Lower leg skin (tissue), 3 donors: ENCODE measurements around the gene IRX4.

ENCODE experiments used
- POLR2A ChIP-seq, 2 donors: fragments of 450-650 bp; IDR thresholded peaks; one replicate each; pipeline ENCODE4 v1.6.1; 2016 to 2017; ENCODE audit warnings: antibody characterized with exemption in 2 of 2, mild to moderate bottlenecking in 1 of 2, moderate library complexity in 1 of 2
- TF ChIP-seq, protein P1 (sequence below), 3 donors: fragments of 450-650 bp; IDR thresholded peaks; one replicate each; pipeline ENCODE4 v1.5.1; 2016; ENCODE audit warnings: antibody characterized with exemption in 3 of 3, mild to moderate bottlenecking in 3 of 3, moderate library complexity in 2 of 3

DNA sequence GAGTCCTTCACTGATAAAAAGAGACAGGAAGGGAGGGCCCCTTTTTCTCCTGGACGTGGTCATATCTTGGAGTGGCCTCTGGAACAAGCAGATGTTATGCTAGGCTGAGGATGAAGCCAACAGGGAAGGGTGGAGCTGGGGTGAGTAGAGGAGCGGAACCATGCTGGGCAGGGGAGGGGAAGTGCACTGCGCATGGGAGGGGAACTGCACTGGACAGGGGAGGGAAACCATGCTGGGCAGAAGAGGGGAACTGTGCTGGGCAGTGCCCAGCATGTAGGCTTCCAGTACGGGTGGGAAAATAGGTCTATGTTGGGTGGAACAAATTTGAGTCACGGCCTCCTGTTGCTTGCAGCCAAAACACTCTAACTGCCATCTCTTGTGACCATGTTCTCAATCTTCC lies 19.3 kb upstream of the IRX4 start:
- TF ChIP-seq, protein P1, sequence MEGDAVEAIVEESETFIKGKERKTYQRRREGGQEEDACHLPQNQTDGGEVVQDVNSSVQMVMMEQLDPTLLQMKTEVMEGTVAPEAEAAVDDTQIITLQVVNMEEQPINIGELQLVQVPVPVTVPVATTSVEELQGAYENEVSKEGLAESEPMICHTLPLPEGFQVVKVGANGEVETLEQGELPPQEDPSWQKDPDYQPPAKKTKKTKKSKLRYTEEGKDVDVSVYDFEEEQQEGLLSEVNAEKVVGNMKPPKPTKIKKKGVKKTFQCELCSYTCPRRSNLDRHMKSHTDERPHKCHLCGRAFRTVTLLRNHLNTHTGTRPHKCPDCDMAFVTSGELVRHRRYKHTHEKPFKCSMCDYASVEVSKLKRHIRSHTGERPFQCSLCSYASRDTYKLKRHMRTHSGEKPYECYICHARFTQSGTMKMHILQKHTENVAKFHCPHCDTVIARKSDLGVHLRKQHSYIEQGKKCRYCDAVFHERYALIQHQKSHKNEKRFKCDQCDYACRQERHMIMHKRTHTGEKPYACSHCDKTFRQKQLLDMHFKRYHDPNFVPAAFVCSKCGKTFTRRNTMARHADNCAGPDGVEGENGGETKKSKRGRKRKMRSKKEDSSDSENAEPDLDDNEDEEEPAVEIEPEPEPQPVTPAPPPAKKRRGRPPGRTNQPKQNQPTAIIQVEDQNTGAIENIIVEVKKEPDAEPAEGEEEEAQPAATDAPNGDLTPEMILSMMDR (IDR thresholded peaks at IDR 0.05), result no peak
- TF ChIP-seq POLR2A (IDR thresholded peaks at IDR 0.05), result no peak
